B cell (primary cell): ENCODE data around the gene OR13C9. TPM values are rescaled to one million over a fixed set of nuclear protein-coding genes. Genes with fewer than 3 reads are reported as not detected.

ENCODE experiments used
- ATAC-seq: fragments of 200-7000 bp; cut with Tn5 transposase; one replicate; pipeline ENCODE4 v1.10.0; 2021; ENCODE audit warnings: low read depth, mild to moderate bottlenecking, moderate number of reproducible peaks, moderate library complexity
- CTCF ChIA-PET: fragments of 350-600 bp; sonication (Branson Sonifier 250); formaldehyde crosslinking; loops from one replicate; lab custom pipeline; 2021; ENCODE audit warnings: antibody characterized with exemption, inconsistent platforms; lab: Charles Lee
- POLR2A ChIA-PET: fragments of 350-600 bp; sonication (Branson Sonifier 250); formaldehyde crosslinking; loops from one replicate; lab custom pipeline; 2021; ENCODE audit warnings: antibody characterized with exemption; lab: Charles Lee
- DNase-seq: peaks from one replicate; pipeline ENCODE4 v3.0.0; 2013
- H2AFZ ChIP-seq: 2 replicates; pipeline ENCODE4 v1.6.1; 2012; ENCODE audit warnings: mild to moderate bottlenecking, low read depth, low read length; ENCODE audit not compliant: insufficient read depth, poor library complexity, severe bottlenecking
- H3K27ac ChIP-seq, 2 donors: 1 replicate in 1 of 2; 2 replicates in 1 of 2; pipeline ENCODE4 v1.5.1; 2012 to 2013; ENCODE audit warnings: low read length in 2 of 2, mild to moderate bottlenecking in 2 of 2, moderate library complexity in 1 of 2
- H3K27me3 ChIP-seq, 4 experiments: fragments of 200-600 bp in 1 of 4; sonication (generic) in 1 of 4; replicated peaks in 1 of 4; 1 replicate in 2 of 4; 2 replicates in 2 of 4; pipeline versions ENCODE4 v1.6.1 to v1.7.0; 2013 to 2016; ENCODE audit warnings: low read length in 3 of 4, mild to moderate bottlenecking in 2 of 4, mixed read lengths in 1 of 4, moderate library complexity in 1 of 4; ENCODE audit not compliant: insufficient read depth in 4 of 4, control insufficient read depth in 3 of 4; ENCODE audit errors: control extremely low read depth in 1 of 4
- H3K36me3 ChIP-seq, 2 experiments: replicated peaks in 1 of 2; 1 replicate in 1 of 2; 2 replicates in 1 of 2; pipeline versions ENCODE4 v1.6.1 to v1.7.1; 2013; ENCODE audit warnings: low read length in 1 of 2; ENCODE audit not compliant: insufficient read depth in 2 of 2, control insufficient read depth in 1 of 2; ENCODE audit errors: control extremely low read depth in 1 of 2, extremely low read depth in 1 of 2
- H3K4me1 ChIP-seq, 2 donors: fragments of 200-600 bp in 1 of 2; sonication (generic) in 1 of 2; 1 replicate in 1 of 2; 2 replicates in 1 of 2; pipeline versions ENCODE4 v1.5.1 to v1.6.1; 2013 to 2017; ENCODE audit warnings: low read length in 2 of 2; ENCODE audit not compliant: control insufficient read depth in 2 of 2, insufficient read depth in 2 of 2
- H3K4me2 ChIP-seq: replicated peaks from 2 replicates; pipeline ENCODE3; 2012; ENCODE audit warnings: mild to moderate bottlenecking, low read depth, low read length; ENCODE audit not compliant: poor library complexity, severe bottlenecking
- H3K4me3 ChIP-seq, 5 experiments: fragments of 200-600 bp in 1 of 5; sonication (generic) in 1 of 5; 1 replicate in 3 of 5; 2 replicates in 2 of 5; pipeline versions ENCODE4 v1.5.1 to v1.7.0; 2011 to 2016; ENCODE audit warnings: low read length in 4 of 5, mild to moderate bottlenecking in 4 of 5, low read depth in 2 of 5, control low read depth in 1 of 5, moderate library complexity in 1 of 5; ENCODE audit not compliant: insufficient read depth in 1 of 5; ENCODE audit errors: control extremely low read depth in 1 of 5, extremely low read depth in 1 of 5
- H3K79me2 ChIP-seq: fragments of 200-600 bp; sonication (generic); one replicate; pipeline ENCODE4 v1.6.0; 2016; ENCODE audit warnings: low read length; ENCODE audit not compliant: control insufficient read depth, insufficient read depth
- H3K9ac ChIP-seq: fragments of 200-600 bp; sonication (generic); 2 replicates; pipeline ENCODE4 v1.6.1; 2017; ENCODE audit warnings: mild to moderate bottlenecking, low read length, moderate library complexity
- H3K9me3 ChIP-seq, 3 donors: one replicate each; pipeline versions ENCODE4 v1.6.1 to v1.7.1; 2013; ENCODE audit warnings: low read length in 2 of 3; ENCODE audit not compliant: control insufficient read depth in 2 of 3, insufficient read depth in 1 of 3; ENCODE audit errors: control extremely low read depth in 1 of 3
- H4K20me1 ChIP-seq: 2 replicates; pipeline ENCODE4 v1.6.0; 2012; ENCODE audit warnings: mild to moderate bottlenecking, low read length; ENCODE audit not compliant: insufficient read depth, control insufficient read depth, poor library complexity, severe bottlenecking
- H3K27ac Mint-ChIP-seq: one replicate; pipeline ENCODE4 v1.8.0; 2021; ENCODE audit warnings: mixed read lengths
- H3K27me3 Mint-ChIP-seq: one replicate; pipeline ENCODE4 v1.8.0; 2021; ENCODE audit warnings: mixed read lengths
- H3K4me1 Mint-ChIP-seq: one replicate; pipeline ENCODE4 v1.8.0; 2021; ENCODE audit warnings: mixed read lengths
- H3K4me3 Mint-ChIP-seq: one replicate; pipeline ENCODE4 v1.8.0; 2021; ENCODE audit warnings: mixed read lengths
- H3K9me3 Mint-ChIP-seq: one replicate; pipeline ENCODE4 v1.8.0; 2022; ENCODE audit warnings: mixed read lengths; ENCODE audit not compliant: insufficient read depth
- CTCF ChIP-seq: fragments of 200-600 bp; IDR thresholded peaks from one replicate; pipeline ENCODE4 v1.8.0; 2022; ENCODE audit warnings: antibody characterized with exemption, mild to moderate bottlenecking
- EZH2 ChIP-seq: IDR thresholded peaks from 2 replicates; pipeline ENCODE4 v1.6.1; 2012; ENCODE audit warnings: borderline replicate concordance, low read depth, mild to moderate bottlenecking, moderate library complexity, low read length; ENCODE audit not compliant: insufficient read depth, poor library complexity, severe bottlenecking
- WGBS: methylation state at CpG from one replicate; pipeline ENCODE4 v1.1.5; 2013; ENCODE audit warnings: missing lambda C conversion rate; ENCODE audit not compliant: insufficient coverage; 5-methylcytosine and 5-hydroxymethylcytosine counted together
- intact Hi-C: fragments of 100-400 bp; cut with micrococcal nuclease; formaldehyde crosslinking; loops from one replicate; pipeline ENCODE4 v1.10.0; 2022
- polyA plus RNA-seq: library from polyadenylated mRNA; depleted of rRNA; stranded (reverse); fragments of >200 nt; gene quantifications from 2 replicates; pipeline ENCODE4 v1.2.3, GENCODE V29; 2012
- total RNA-seq, 2 donors: library from RNA; stranded (reverse); fragments of 120-200 nt in 1 of 2; gene quantifications; 1 replicate in 1 of 2; 2 replicates in 1 of 2; pipeline versions ENCODE4 v1.2.3 to v1.2.4, GENCODE V29; 2013 to 2022

Gene OR13C9
- total and polyA plus RNA-seq, 2 donors (not counting 1 experiment from before 2014, with no cell fraction given) = not detected

GRCh38 chr9:104589626-104590025 lies 28.4 kb downstream of the OR13C9 start:
- POLR2A ChIA-PET = no interaction called here
- no peak overlapping the region for H3K27ac Mint-ChIP-seq
- WGBS = no CpG with 5 or more reads among the region's 1 CpG

More at GRCh38 chr9:104589626-104590025, 28.4 kb downstream of the OR13C9 start:
- Histone ChIP-seq H3K4me3 (no peak overlapping the region), H4K20me1 (no peaks in the 10 kb centered on the region), H2AFZ (no peak overlapping the region), H3K9ac (no peak overlapping the region), H3K9me3 (no peaks in the 10 kb centered on the region), H3K36me3 (no peaks in the 10 kb centered on the region), H3K4me1 (no peaks in the 10 kb centered on the region), H3K27ac (no peak overlapping the region), H3K79me2 (no peaks in the 10 kb centered on the region), H3K4me2 (no peak overlapping the region), H3K27me3 (no peaks in the 10 kb centered on the region)
- H3K27me3 Mint-ChIP-seq = no peaks in the 10 kb centered on the region
- ATAC-seq (no peak), DNase-seq (no peak)
- TF ChIP-seq EZH2 (no peak), CTCF (no peak)
- peaks cover 3% of the 10 kb centered on the region for H3K9me3 Mint-ChIP-seq
- intact Hi-C loops = no loop called here
- H3K4me3 Mint-ChIP-seq = no peak overlapping the region
- H3K4me1 Mint-ChIP-seq = no peaks in the 10 kb centered on the region
- CTCF ChIA-PET = no interaction called here
